Nephron (organoid): ENCODE results near the gene CCDC185.

Experiments
- H3K27ac Mint-ChIP-seq, 3 experiments: 2 replicates each; pipeline ENCODE4 v1.8.0; 2020; ENCODE audit warnings: mixed read lengths in 3 of 3, mild to moderate bottlenecking in 2 of 3, moderate library complexity in 1 of 3
- H3K27me3 Mint-ChIP-seq: 2 replicates; pipeline ENCODE4 v1.8.0; 2021; ENCODE audit warnings: low read depth, mild to moderate bottlenecking, moderate library complexity, mixed read lengths
- H3K36me3 Mint-ChIP-seq: 2 replicates; pipeline ENCODE4 v1.8.0; 2020; ENCODE audit warnings: low read depth, mixed read lengths
- H3K4me1 Mint-ChIP-seq: 2 replicates; pipeline ENCODE4 v1.8.0; 2020; ENCODE audit warnings: mixed read lengths
- H3K4me3 Mint-ChIP-seq, 3 experiments: 2 replicates each; pipeline ENCODE4 v1.8.0; 2020; ENCODE audit warnings: mild to moderate bottlenecking in 3 of 3, mixed read lengths in 3 of 3, moderate library complexity in 2 of 3
- H3K9me3 Mint-ChIP-seq: 2 replicates; pipeline ENCODE4 v1.8.0; 2020; ENCODE audit warnings: mixed read lengths
- CTCF ChIP-seq, 3 experiments: fragments of 200-600 bp; sonication (generic); IDR thresholded peaks; one replicate each; pipeline ENCODE4 v1.5.0; 2021; ENCODE audit warnings: antibody characterized with exemption in 3 of 3; ENCODE audit not compliant: unreplicated experiment in 3 of 3

Gene CCDC185

GRCh38 chr1:223348439-223348838, 44.8 kb upstream of the CCDC185 start:
- H3K36me3 Mint-ChIP-seq, result no peaks in the 10 kb centered on the region
- no peak for TF ChIP-seq CTCF (IDR thresholded peaks at IDR 0.05; ENCODE audit: unreplicated experiment in 3 of 3)
- H3K4me3 Mint-ChIP-seq, result no peak overlapping the region
- no peak overlapping the region for H3K27ac Mint-ChIP-seq
- H3K9me3 Mint-ChIP-seq, result no peaks in the 10 kb centered on the region
- H3K27me3 Mint-ChIP-seq, result peaks cover 35% of the 10 kb centered on the region
- peaks cover 4% of the 10 kb centered on the region for H3K4me1 Mint-ChIP-seq

- Mint-ChIP-seq H3K36me3 (no peaks in the 10 kb centered on the region), H3K27me3 (peaks cover 43% of the 10 kb centered on the region), H3K4me3 (no peak overlapping the region), H3K27ac (no peak overlapping the region), H3K9me3 (no peaks in the 10 kb centered on the region), H3K4me1 (peaks cover 4% of the 10 kb centered on the region)
- no peak for TF ChIP-seq CTCF (IDR thresholded peaks at IDR 0.05; ENCODE audit: unreplicated experiment in 3 of 3)
These were observed 44.0 kb upstream of the CCDC185 start for GRCh38 chr1:223349241-223349640.

- Mint-ChIP-seq H3K4me3 (no peak overlapping the region), H3K27ac (no peak overlapping the region), H3K9me3 (no peaks in the 10 kb centered on the region), H3K27me3 (peaks cover 46% of the 10 kb centered on the region), H3K4me1 (no peaks in the 10 kb centered on the region), H3K36me3 (no peaks in the 10 kb centered on the region)
- no peak for TF ChIP-seq CTCF (IDR thresholded peaks at IDR 0.05; ENCODE audit: unreplicated experiment in 3 of 3)
These were observed 42.8 kb upstream of the CCDC185 start for GRCh38 chr1:223350361-223350908.

GRCh38 chr1:223352944-223353343, 40.3 kb upstream of the CCDC185 start:
- Mint-ChIP-seq H3K27me3 (peaks cover 53% of the 10 kb centered on the region), H3K4me1 (no peaks in the 10 kb centered on the region), H3K9me3 (no peaks in the 10 kb centered on the region), H3K4me3 (no peak overlapping the region), H3K36me3 (no peaks in the 10 kb centered on the region), H3K27ac (no peak overlapping the region)
- no peak for TF ChIP-seq CTCF (IDR thresholded peaks at IDR 0.05; ENCODE audit: unreplicated experiment in 3 of 3)

- Mint-ChIP-seq H3K27ac (no peak overlapping the region), H3K4me1 (no peaks in the 10 kb centered on the region), H3K4me3 (no peak overlapping the region), H3K27me3 (peaks cover 61% of the 10 kb centered on the region), H3K9me3 (no peaks in the 10 kb centered on the region), H3K36me3 (no peaks in the 10 kb centered on the region)
- no peak for TF ChIP-seq CTCF (IDR thresholded peaks at IDR 0.05; ENCODE audit: unreplicated experiment in 3 of 3)
These were observed 39.3 kb upstream of the CCDC185 start for GRCh38 chr1:223353939-223354338.

- H3K4me3 Mint-ChIP-seq, result no peak overlapping the region
- H3K27me3 Mint-ChIP-seq, result peaks cover 75% of the 10 kb centered on the region
- H3K27ac Mint-ChIP-seq, result no peak overlapping the region
- H3K36me3 Mint-ChIP-seq, result no peaks in the 10 kb centered on the region
- no peak for TF ChIP-seq CTCF (IDR thresholded peaks at IDR 0.05; ENCODE audit: unreplicated experiment in 3 of 3)
- no peaks in the 10 kb centered on the region for H3K4me1 Mint-ChIP-seq
- no peaks in the 10 kb centered on the region for H3K9me3 Mint-ChIP-seq
These were observed 37.5 kb upstream of the CCDC185 start for GRCh38 chr1:223355699-223356098.
